MM.1S (cell line): ENCODE results near the gene NIPAL4.

Experiments used
- DNase-seq: peaks from one replicate; pipeline ENCODE4 v3.0.0-alpha.2; 2015
- H2AFZ ChIP-seq: fragments of 300-600 bp; sonication (generic); 2 replicates; pipeline ENCODE4 v1.6.0; 2016; ENCODE audit warnings: antibody characterized with exemption, low read length
- H3F3A ChIP-seq: fragments of 300-600 bp; sonication (generic); 2 replicates; pipeline ENCODE4 v1.6.1; 2016; ENCODE audit warnings: mild to moderate bottlenecking, antibody characterized with exemption, low read length, moderate library complexity, mixed read lengths; ENCODE audit not compliant: insufficient read depth
- H3K27ac ChIP-seq: fragments of 300-600 bp; sonication (generic); 2 replicates; pipeline ENCODE4 v1.5.1; 2016; ENCODE audit warnings: mild to moderate bottlenecking, low read length
- H3K27me3 ChIP-seq: fragments of 300-600 bp; sonication (generic); replicated peaks from 2 replicates; pipeline ENCODE4 v1.6.0; 2016; ENCODE audit warnings: low read length; ENCODE audit not compliant: insufficient read depth
- H3K36me3 ChIP-seq: fragments of 300-600 bp; sonication (generic); replicated peaks from 2 replicates; pipeline ENCODE4 v1.6.1; 2016; ENCODE audit warnings: mild to moderate bottlenecking, low read length, mixed read lengths; ENCODE audit not compliant: insufficient read depth
- H3K4me1 ChIP-seq: fragments of 300-600 bp; sonication (generic); 2 replicates; pipeline ENCODE4 v1.6.1; 2016; ENCODE audit warnings: low read length, mixed read lengths
- H3K4me2 ChIP-seq: fragments of 300-600 bp; sonication (generic); 2 replicates; pipeline ENCODE4 v1.6.0; 2016; ENCODE audit warnings: low read depth, low read length
- H3K4me3 ChIP-seq: fragments of 300-600 bp; sonication (generic); 2 replicates; pipeline ENCODE4 v1.5.1; 2016; ENCODE audit warnings: low read length, mixed read lengths
- H3K79me2 ChIP-seq: fragments of 300-600 bp; sonication (generic); 2 replicates; pipeline ENCODE4 v1.6.1; 2016; ENCODE audit warnings: mixed run types, low read length, mixed read lengths
- H3K9ac ChIP-seq: fragments of 300-600 bp; sonication (generic); 2 replicates; pipeline ENCODE4 v1.6.1; 2016; ENCODE audit warnings: low read length, mixed read lengths
- H3K9me2 ChIP-seq: fragments of 300-600 bp; sonication (generic); replicated peaks from 2 replicates; pipeline ENCODE4 v1.6.1; 2016; ENCODE audit warnings: mild to moderate bottlenecking, low read length, mixed read lengths; ENCODE audit not compliant: insufficient read depth
- H3K9me3 ChIP-seq: fragments of 300-600 bp; sonication (generic); replicated peaks from 2 replicates; pipeline ENCODE4 v1.6.1; 2016; ENCODE audit warnings: mild to moderate bottlenecking, low read length, mixed read lengths; ENCODE audit not compliant: insufficient read depth
- H4K20me1 ChIP-seq: fragments of 300-600 bp; sonication (generic); 2 replicates; pipeline ENCODE4 v1.6.1; 2016; ENCODE audit warnings: mild to moderate bottlenecking, low read length, moderate library complexity, mixed read lengths; ENCODE audit not compliant: insufficient read depth
- EZH2 ChIP-seq: fragments of 300-600 bp; sonication (generic); optimal IDR thresholded peaks from 2 replicates; pipeline ENCODE3; 2017; ENCODE audit warnings: low read depth, mild to moderate bottlenecking, antibody characterized with exemption, low read length, mixed read lengths
- EZH2phosphoT487 ChIP-seq: fragments of 300-600 bp; sonication (generic); IDR thresholded peaks from 2 replicates; pipeline ENCODE4 v1.6.1; 2018; ENCODE audit warnings: antibody characterized with exemption, low read length
- TF ChIP-seq, protein P1 (sequence below): fragments of 300-600 bp; sonication (generic); IDR thresholded peaks from 2 replicates; pipeline ENCODE4 v1.5.1; 2016; ENCODE audit warnings: antibody characterized with exemption, low read length, mixed read lengths

Gene NIPAL4

DNA sequence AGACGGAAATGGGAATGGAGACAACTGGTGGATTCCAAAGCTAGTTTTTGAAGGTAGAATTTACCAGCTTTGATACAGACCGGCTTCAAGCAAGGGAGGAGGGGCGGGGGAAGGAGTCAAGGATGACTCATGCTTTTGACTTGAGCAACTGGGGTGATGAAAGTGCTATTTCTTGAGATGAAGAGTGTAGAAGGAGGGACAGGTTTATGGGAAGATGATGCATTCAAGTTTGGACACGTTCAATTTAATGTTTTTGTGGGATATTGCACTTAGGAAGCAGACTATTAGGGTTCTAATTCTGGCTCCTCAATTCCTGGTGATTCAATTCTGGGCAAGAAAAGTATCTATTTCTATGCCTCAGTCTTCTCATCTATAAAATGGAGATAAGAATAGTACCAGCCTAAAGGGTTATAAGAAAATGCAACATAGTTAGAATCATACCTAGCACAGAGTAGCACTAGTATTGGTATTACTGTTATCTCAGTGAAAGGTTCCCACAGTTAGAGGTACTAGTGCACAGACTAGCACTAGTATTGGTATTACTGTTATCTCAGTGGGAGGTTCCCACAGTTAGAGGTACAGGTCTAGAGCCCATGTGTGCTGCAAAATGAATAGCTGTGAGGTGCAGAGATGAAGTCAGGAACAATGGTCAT lies 4.6 kb downstream of the NIPAL4 start:
- TF ChIP-seq EZH2phosphoT487 (no peak), EZH2 (no peak)
- TF ChIP-seq, protein P1, sequence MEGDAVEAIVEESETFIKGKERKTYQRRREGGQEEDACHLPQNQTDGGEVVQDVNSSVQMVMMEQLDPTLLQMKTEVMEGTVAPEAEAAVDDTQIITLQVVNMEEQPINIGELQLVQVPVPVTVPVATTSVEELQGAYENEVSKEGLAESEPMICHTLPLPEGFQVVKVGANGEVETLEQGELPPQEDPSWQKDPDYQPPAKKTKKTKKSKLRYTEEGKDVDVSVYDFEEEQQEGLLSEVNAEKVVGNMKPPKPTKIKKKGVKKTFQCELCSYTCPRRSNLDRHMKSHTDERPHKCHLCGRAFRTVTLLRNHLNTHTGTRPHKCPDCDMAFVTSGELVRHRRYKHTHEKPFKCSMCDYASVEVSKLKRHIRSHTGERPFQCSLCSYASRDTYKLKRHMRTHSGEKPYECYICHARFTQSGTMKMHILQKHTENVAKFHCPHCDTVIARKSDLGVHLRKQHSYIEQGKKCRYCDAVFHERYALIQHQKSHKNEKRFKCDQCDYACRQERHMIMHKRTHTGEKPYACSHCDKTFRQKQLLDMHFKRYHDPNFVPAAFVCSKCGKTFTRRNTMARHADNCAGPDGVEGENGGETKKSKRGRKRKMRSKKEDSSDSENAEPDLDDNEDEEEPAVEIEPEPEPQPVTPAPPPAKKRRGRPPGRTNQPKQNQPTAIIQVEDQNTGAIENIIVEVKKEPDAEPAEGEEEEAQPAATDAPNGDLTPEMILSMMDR = no peak
- no peaks in the 10 kb centered on the region for H4K20me1 ChIP-seq
- no peak overlapping the region for H2AFZ ChIP-seq

DNA sequence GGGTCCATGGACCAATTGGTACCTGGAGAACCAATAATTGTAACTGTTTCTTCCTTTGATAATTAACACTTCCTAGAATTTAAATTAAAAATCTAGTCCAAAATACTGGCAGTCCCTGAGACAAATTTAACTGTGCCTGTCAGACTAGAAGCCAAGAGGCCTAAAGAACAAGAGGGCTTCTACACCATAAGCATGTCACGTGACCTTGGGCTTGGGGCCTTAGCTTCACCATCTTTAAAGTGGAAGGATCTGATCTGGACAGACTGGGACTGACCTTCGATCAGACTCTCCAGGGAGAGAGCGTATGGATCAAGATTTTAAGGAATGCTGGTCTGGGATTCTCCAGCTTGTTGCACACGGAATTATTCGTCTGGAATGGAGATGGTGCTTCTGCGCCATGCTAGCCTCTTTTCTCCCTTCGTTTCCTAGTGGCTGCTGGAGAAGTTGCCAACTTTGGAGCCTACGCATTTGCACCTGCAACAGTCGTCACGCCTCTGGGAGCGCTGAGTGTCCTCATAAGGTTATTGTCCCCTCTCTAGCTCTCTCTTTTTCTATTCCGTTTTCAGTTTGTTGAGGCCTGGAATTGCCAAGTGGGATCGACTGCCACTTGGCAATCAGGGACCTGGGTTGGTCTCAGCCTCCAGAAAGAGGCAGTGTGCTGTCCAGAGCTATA lies 8.4 kb downstream of the NIPAL4 start:
- TF ChIP-seq, protein P1 = no peak
- Histone ChIP-seq H3K4me1 (no peaks in the 10 kb centered on the region), H3F3A (no peaks in the 10 kb centered on the region), H3K27me3 (no peaks in the 10 kb centered on the region), H3K27ac (no peak overlapping the region), H2AFZ (no peak overlapping the region), H4K20me1 (no peaks in the 10 kb centered on the region), H3K4me2 (no peak overlapping the region), H3K9ac (no peak overlapping the region), H3K9me3 (no peaks in the 10 kb centered on the region), H3K79me2 (no peaks in the 10 kb centered on the region), H3K36me3 (no peaks in the 10 kb centered on the region), H3K9me2 (no peaks in the 10 kb centered on the region), H3K4me3 (no peak overlapping the region)
- DNase-seq = no peak

More for the DNA sequence above, 4.6 kb downstream of the NIPAL4 start:
- no peak overlapping the region for H3K4me3 ChIP-seq
- H3K9me2 ChIP-seq = no peaks in the 10 kb centered on the region
- no peaks in the 10 kb centered on the region for H3F3A ChIP-seq
- H3K36me3 ChIP-seq = no peaks in the 10 kb centered on the region
- peaks cover 7% of the 10 kb centered on the region; the same call in 1 of the 2 replicates for H3K27me3 ChIP-seq
- no peaks in the 10 kb centered on the region for H3K79me2 ChIP-seq
- no peak overlapping the region for H3K4me2 ChIP-seq
- H3K4me1 ChIP-seq = no peaks in the 10 kb centered on the region
- H3K9me3 ChIP-seq = no peaks in the 10 kb centered on the region
- no peak for DNase-seq
- H3K27ac ChIP-seq = no peak overlapping the region
- no peak overlapping the region for H3K9ac ChIP-seq

DNA sequence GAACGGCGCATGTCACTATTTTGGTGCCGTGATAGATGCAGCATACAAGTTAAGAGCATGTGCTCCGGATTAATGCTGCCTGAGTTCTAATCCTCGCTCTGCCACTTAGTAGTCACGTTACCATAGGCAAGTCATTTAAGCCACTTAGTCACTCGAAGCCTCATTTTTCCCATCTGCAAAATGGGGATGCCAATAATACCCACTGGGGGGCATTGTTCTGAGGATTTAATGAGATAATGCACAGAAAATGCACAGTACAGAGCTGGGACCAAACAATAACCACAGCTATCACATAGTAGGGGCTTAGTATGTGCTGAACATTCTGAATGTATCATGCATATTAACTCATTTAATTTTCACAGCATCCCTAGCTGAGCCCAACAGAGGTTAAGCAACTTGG lies 9.1 kb downstream of the NIPAL4 start:
- Histone ChIP-seq H3K79me2 (no peaks in the 10 kb centered on the region), H3F3A (no peaks in the 10 kb centered on the region), H3K36me3 (no peaks in the 10 kb centered on the region), H2AFZ (no peak overlapping the region), H3K9me3 (no peaks in the 10 kb centered on the region), H3K4me3 (no peak overlapping the region), H3K9ac (no peak overlapping the region), H3K9me2 (no peaks in the 10 kb centered on the region), H4K20me1 (no peaks in the 10 kb centered on the region), H3K27ac (no peak overlapping the region), H3K4me2 (no peak overlapping the region), H3K27me3 (no peaks in the 10 kb centered on the region), H3K4me1 (no peaks in the 10 kb centered on the region)
- TF ChIP-seq, protein P1 = no peak
- TF ChIP-seq EZH2phosphoT487 = no peak
- no peak for TF ChIP-seq EZH2
- DNase-seq = no peak
